ENCODE results near the gene CYP4Z1.

GRCh38 chr1:47128221-47128620, 61.2 kb downstream of the CYP4Z1 start:
- TF ChIP-seq REST (IDR thresholded peaks at IDR 0.05; ENCODE audit: insufficient read depth in 1 of 2, low read depth in 2 of 2, low read length in 2 of 2) (no peak), POLR2AphosphoS5 (IDR thresholded peaks at IDR 0.05; ENCODE audit: low read depth, low read length) (no peak)
